Left hindlimb (tissue), 1 donor: ENCODE data around the gene KNSTRN.

Experiments used
- DNase-seq: peaks from one replicate; pipeline ENCODE4 v3.0.0-alpha.2; 2018

The KNSTRN gene

DNA sequence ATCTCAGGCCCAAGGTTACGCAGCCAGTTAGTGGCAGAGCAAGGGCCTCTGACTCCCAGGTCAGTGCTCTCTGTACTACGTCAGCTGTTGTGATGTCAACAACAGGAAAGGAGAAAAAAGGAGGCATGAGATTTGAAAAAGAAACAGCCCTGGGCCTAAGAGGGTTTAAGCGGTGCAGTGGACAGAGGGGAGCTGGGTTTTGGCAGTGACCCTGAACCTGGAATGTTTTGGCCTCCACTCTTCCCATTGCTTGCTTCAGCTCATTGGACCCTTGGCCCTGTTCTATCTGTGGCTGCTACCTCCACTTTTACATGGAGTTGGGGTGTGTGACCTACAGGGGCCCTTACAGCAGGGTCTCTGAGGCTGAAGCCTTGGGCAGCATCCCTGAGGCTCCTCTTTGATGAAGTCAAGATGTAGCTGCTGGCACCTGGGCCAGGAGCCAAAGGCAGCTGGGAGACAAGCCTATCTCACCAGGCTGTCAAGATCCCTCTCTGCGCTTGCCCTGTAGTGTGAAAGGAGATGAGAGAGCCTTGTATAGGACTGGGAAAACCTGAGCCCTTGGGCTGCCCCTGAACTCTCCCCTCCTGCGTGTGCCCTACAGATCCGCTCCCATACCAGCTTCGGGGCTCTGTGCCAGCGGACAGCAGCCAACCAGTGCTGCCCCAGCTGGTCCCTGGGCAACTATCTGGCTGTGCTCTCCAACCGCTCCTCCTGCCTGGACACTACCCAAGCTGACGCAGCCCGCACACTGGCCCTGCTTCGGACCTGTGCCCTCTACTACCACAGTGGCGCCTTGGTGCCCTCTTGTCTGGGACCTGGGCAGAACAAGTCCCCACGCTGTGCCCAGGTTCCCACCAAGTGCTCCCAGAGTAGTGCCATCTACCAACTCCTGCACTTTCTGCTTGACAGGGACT is 15.8 kb upstream of the KNSTRN start:
- no peak for DNase-seq

DNA sequence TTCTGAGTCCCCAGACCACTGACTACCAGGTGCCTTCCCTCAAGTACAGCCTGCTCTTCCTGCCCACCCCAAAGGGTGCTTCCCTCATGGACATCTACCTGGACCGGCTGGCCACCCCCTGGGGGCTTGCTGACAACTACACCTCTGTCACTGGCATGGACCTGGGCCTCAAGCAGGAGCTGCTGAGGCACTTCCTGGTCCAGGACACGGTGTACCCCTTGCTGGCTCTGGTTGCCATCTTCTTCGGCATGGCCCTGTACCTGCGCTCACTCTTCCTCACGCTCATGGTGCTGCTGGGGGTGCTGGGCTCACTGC is 15.2 kb upstream of the KNSTRN start:
- no peak for DNase-seq

DNA sequence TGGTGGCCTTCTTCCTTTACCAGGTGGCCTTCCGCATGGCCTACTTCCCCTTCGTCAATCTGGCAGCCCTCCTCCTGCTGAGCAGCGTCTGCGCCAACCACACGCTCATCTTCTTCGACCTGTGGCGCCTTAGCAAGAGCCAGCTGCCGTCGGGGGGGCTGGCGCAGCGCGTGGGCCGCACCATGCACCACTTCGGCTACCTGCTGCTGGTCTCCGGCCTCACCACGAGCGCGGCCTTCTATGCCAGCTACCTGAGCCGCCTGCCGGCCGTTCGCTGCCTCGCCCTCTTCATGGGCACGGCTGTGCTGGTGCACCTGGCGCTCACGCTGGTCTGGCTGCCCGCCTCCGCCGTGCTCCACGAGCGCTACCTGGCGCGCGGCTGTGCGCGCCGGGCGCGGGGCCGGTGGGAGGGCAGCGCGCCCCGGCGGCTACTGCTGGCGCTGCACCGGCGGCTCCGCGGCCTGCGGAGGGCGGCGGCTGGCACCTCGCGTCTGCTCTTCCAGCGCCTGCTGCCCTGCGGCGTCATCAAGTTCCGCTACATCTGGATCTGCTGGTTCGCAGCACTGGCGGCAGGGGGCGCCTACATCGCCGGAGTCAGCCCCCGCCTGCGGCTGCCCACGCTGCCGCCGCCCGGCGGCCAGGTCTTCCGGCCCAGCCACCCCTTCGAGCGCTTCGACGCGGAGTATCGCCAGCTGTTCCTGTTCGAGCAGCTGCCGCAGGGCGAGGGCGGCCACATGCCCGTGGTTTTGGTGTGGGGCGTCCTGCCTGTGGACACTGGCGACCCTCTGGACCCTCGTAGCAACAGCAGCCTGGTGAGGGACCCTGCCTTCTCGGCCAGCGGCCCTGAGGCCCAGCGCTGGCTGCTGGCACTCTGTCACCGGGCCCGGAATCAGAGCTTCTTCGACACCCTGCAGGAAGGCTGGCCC is 14.6 kb upstream of the KNSTRN start:
- DNase-seq = peak; percentile 85

DNA sequence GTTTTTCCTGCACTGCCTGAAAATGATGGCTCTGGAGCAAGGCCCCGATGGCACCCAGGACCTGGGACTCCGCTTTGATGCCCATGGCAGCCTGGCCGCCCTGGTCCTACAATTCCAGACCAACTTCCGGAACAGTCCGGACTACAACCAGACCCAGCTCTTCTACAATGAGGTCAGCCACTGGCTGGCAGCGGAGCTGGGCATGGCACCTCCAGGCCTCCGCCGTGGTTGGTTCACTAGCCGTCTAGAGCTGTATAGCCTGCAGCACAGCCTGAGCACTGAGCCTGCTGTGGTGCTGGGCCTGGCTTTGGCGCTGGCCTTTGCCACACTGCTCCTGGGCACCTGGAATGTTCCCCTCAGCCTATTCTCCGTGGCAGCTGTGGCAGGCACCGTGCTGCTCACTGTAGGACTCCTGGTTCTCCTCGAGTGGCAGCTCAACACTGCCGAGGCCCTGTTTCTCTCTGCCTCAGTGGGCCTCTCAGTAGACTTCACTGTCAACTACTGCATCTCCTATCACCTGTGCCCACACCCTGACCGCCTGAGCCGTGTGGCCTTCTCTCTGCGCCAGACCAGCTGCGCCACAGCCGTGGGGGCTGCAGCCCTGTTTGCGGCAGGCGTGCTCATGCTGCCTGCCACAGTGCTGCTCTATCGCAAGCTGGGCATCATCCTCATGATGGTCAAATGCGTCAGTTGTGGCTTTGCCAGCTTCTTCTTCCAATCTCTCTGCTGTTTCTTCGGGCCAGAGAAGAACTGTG is 13.6 kb upstream of the KNSTRN start:
- DNase-seq = no peak

DNA sequence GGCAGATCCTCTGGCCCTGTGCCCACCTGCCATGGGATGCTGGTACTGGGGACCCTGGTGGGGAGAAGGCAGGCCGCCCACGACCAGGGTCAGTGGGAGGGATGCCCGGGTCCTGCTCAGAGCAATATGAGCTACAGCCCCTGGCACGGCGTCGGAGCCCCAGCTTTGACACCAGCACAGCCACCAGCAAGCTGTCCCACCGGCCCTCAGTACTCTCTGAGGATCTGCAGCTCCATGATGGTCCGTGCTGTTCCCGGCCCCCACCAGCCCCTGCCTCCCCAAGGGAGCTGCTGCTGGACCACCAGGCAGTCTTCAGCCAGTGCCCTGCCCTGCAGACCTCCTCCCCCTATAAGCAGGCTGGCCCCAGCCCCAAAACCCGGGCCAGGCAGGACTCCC is 13.0 kb upstream of the KNSTRN start:
- no peak for DNase-seq

- DNase-seq = no peak
These were observed 12.6 kb upstream of the KNSTRN start for GRCh38 chr15:40369971-40370370.

DNA sequence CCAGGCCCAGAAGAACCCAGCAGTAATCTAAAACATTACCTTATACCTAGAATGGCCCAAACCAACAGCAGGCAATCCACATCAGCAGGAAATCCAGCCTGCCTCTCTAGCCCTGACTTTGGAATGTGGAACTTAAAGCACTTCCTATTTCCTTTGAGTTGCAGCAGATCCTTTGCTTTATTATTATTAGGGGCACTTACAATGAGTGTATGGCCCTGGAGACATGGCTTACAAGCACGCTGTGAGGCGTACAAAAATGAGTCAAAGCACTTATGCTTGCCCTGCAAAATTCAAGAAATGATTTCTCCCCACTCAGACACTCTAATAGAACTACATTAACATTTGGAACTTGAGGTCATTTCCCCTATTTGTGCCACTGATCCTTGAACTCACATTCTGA is 9.5 kb upstream of the KNSTRN start:
- DNase-seq = no peak

DNA sequence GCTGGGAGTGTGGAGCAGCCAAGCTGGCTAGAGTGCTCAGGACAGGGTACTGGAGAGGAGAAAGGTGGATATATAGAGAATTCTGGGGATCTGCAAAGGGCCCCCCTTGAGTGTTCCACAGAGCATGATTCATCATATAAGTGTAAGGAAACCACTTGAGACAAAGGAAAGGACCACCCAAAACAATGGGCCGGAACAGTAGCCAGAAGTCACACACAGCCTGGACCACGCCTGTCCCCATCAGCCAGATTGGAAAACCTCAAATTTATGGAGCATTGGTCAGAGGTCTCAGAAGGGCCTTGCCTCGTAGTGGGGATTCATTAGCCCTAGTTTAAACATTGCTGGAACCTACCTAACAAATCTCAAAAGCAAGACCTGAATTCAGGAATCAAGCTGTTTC is 4.9 kb upstream of the KNSTRN start:
- DNase-seq = no peak

GRCh38 chr15:40379374-40379773 is 3.1 kb upstream of the KNSTRN start:
- no peak for DNase-seq

- DNase-seq = no peak
These were observed 2.7 kb upstream of the KNSTRN start for GRCh38 chr15:40379853-40380252.

GRCh38 chr15:40380636-40381035 is 1.9 kb upstream of the KNSTRN start:
- DNase-seq = no peak

- no peak for DNase-seq
These were observed 547 bp upstream of the KNSTRN start for GRCh38 chr15:40381818-40382529.

DNA sequence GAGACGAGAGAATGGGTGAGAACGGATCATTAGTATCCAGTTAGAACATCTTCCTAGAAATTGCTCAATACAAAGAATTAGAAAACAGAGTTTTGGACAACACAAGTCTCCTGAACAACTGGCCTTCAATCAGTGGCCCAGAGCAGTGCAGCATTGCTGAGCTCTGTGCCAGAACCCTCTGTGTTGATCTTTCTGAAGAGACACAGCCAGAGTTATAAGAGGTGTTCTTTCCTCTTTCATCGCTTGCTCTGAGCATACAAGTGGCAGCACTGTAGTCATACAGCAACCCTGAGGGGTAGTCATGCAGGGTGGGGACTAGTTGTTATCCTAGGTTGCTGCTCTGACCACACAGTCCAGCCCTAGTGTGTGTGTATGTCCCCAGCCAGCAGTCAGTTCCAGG is 4.0 kb downstream of the KNSTRN start:
- DNase-seq = no peak

DNA sequence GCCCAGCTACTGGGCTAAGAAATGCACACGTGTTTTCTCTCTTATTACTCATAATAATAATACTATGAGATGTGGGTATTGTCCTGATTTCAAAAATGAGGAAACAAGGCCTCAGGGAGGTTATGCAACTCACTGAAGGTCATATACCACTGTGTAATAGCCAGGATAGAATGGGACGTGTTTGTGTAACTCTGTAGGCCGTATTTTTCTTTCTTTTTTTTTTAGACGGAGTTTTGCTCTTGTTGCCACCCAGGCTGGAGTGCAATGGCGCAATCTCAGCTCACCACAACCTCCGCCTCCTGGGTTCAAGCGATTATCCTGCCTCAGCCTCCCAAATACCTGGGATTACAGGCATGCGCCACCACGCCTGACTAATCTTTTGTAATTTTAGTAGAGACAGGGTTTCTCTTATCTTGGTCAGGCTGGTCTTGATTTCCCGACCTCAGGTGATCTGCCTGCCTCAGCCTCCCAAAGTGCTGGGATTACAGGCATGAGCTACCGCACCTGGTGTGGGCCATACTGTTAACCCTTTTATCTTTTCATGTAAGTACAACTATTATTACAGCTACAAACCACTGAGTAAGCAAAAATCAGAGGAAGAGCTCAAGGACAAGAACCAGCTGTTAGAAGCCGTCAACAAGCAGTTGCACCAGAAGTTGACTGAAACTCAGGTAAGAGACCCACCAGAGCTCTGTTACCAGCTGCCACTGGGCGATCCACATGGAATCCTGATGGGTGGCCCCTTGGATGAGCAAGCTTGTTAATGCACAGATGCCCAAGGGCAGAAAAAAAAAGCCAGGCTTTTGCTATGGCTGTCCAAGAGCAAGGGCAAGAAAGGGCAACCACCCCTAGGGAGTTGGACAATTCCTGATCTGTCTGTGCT is 6.7 kb downstream of the KNSTRN start:
- DNase-seq = no peak

- no peak for DNase-seq
These were observed 7.5 kb downstream of the KNSTRN start for GRCh38 chr15:40389824-40390595.

DNA sequence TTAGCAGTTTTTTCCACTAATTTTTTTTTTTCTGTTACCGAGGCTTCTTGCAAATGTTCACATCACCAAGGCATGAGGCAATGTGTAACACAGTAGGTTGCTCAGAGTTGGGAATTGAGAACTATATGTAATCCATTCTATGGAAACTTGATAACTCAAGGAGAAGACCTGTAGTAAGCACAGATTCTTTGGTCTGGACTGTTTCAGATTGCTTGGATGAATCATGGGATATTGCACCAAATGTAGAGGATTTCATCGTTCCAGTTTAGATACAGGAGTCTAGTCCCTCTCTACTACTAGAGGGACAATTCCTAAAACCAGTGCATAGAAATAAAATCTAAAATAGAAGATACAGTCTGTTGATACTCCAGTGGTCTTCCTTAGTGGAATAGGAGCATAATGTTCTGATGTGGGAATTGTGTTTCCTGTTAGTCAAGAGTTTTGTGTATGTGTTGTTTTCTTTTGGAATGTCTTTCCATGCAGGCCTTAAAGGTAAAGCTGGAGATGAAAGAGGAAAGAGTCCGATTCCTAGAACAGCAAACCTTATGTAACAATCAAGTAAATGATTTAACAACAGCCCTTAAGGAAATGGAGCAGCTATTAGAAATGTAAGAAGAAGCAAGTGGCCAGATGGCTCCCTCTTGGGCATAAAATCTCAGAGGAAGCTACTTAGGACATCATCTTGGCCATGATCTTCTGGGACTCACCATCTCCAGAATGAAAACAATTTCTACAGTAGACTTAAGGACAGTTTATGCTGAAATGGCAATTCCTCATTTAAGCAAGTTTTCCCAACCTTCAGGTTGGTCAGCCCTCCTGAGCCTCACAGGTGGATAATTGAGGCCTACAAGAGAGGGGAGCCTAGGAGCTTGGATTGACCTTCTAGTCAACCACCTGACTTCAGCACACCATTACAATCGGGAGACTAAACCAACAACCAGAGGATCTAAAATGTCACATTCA is 10.7 kb downstream of the KNSTRN start:
- no peak for DNase-seq

DNA sequence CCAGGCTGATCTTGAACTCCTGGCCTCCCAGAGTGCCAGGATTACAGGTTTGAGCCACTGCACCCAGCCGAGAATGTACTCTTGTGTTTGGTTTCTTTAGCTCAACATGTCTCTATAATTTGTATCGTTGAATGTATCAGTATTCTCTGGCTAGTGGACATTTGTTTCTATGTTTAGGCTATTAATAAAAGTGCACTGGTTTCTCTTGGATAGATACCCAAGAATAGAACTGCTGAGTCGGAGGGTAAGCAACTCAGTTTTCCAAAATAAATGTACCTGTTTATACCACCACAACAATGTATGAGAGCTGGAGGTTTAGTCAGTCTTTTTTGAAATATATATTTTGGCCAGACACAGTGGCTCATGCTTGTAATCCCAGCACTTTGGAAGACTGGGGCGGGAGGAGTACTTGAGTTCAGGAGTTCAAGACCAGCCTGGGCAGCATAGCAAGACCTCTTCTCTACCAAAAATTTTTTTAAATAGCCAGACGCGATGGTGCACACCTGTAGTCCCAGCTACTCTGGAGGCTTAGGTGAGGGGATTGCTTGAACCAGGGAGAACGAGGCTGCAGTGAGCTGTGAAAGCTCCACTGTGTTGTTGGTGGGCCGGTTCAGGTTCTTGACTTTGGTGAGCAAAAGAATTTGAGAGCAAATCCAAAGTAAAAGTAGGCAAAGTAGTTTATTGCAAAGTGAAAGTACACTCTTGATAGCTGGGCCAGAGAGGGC is 15.3 kb downstream of the KNSTRN start:
- no peak for DNase-seq

- DNase-seq = no peak
These were observed 15.9 kb downstream of the KNSTRN start for GRCh38 chr15:40398413-40398873.

GRCh38 chr15:40399370-40399769 is 16.8 kb downstream of the KNSTRN start:
- DNase-seq = no peak
